PFSK-1 (cell line): ENCODE results near the gene KHK.

Experiments
- POLR2AphosphoS5 ChIP-seq: IDR thresholded peaks from 2 replicates; pipeline ENCODE4 v1.6.1; 2012; ENCODE audit warnings: low read depth, mild to moderate bottlenecking, control low read depth, low read length, moderate library complexity
- SIN3A ChIP-seq: IDR thresholded peaks from 2 replicates; pipeline ENCODE4 v1.6.1; 2012; ENCODE audit warnings: mild to moderate bottlenecking, low read length, moderate library complexity, borderline replicate concordance; ENCODE audit not compliant: insufficient read depth
- TAF1 ChIP-seq: IDR thresholded peaks from 2 replicates; pipeline ENCODE4 v1.6.1; 2012; ENCODE audit warnings: low read length, control low read depth, borderline replicate concordance; ENCODE audit not compliant: insufficient read depth

DNA sequence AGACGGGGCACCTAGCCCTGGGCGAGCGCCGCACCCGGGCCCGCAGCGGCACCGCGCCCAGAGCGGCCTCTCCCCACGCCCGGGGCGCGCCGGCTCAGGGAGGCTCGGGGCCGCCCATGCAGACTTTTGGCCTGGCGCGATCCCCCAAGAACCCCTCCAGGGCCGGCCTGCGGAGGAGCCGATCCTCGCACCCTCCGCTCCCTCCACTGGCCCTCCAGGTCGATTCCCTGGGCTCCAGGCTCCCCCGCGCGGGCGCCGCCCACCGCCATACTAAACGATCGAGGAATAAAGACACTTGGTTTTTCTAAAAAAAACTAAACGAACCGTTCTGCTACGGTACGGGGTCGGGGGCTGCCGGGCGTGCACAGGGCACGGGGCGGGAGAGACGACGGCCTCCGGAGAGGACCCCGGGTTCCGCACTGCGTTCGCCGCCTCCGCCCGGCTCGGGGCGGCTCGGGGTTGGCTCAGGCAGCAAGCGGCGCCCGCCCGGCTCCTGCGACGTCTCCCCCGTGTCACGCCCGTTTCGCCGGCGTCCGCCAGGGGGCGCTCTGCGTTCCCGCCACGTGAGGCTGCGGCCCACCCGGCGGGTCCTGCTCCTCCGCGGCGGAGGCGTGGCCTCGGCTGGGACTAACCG is 365 bp upstream of the KHK start:
- TF ChIP-seq POLR2AphosphoS5 (peak; percentile 57; the same call in 1 of the 2 replicates), TAF1 (0 out of 2 replicates have a peak, but pooled peaks have one; percentile 34), SIN3A (no peak)
